ENCODE results near the gene FAS. TPM values are rescaled to one million over a fixed set of nuclear protein-coding genes. Genes with fewer than 3 reads are reported as not detected.

The FAS gene
- total and polyA plus RNA-seq, 9 of the 15 experiments (the other 6 are each of a cell fraction or from before 2014, with no cell fraction given), result 0.08 to 0.62 (median 0.37) TPM

DNA sequence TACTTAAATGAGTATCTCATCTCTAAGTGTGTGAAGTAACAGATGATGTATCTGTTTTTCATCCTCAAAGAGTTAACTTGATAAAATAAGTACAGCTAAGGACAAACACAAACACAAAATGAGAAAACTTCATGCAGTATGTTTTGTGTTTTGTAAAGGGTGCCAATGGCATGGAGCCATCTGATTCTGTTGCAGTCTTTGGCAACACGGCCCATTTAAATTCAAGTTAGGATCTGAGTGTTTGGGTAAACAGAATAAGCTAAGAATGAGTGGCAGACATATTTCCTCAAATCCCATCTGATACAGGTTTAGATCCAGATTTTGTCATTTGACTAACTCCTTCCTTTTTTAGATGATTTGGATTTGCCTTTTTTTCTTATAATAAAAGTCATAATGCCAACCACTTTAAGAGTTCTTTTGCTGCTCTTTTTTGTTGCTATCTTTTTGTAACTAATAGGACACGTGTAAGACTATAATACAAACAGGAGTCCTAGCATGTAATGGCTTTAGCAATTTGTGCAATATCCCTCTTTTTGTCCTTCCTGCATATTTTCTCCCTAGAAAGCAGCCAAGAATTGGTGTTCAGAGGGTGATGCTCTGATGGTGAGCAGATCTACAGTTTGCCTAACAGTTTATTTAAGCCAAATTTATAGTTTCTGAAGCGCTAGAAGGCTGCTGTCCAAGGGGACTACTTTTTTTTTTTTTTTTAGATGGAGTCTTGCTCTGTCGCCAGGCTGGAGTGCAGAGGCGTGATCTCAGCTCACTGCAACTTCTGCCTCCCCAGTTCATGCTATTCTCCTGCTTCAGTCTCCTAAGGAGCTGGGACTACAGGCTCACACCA is 19.2 kb upstream of the FAS start:
- ChIA-PET CTCF (ENCODE audit: low intra/inter-chr PET ratio) (no interaction called here), POLR2A (no interaction called here)
- no TSS peak for BruUV-seq (replicated peaks)

More for the DNA sequence above, 19.2 kb upstream of the FAS start:
- ATAC-seq (no peak), FAIRE-seq (no peak), DNase-seq (ENCODE audit: extremely low read depth in 1 of 4, low spot score in 3 of 4) (no peak)
- intact Hi-C loops (cut with micrococcal nuclease) (no loop called here), in situ Hi-C loops (cut with MboI) (no loop called here)
- TF ChIP-seq NBN (IDR thresholded peaks at IDR 0.05; ENCODE audit: low read depth) (no peak), KDM4B (IDR thresholded peaks at IDR 0.05; ENCODE audit: borderline replicate concordance in 2 of 2, low read depth in 1 of 2) (no peak), SAFB (IDR thresholded peaks at IDR 0.05; ENCODE audit: borderline replicate concordance, low read depth, low read length) (no peak), YY1 (IDR thresholded peaks at IDR 0.05; ENCODE audit: borderline replicate concordance in 1 of 3, control insufficient read depth in 1 of 3, extremely low read depth in 1 of 3, insufficient read depth in 3 of 3, insufficient read length in 1 of 3, insufficient replicate concordance in 2 of 3, low read depth in 1 of 3, low read length in 2 of 3) (no peak), HLTF (IDR thresholded peaks at IDR 0.05) (no peak), MEF2A (IDR thresholded peaks at IDR 0.05; ENCODE audit: control insufficient read depth, low read depth, low read length) (no peak), ZNF696 (CRISPR knock-in tag; conservative IDR thresholded peaks at IDR 0.05) (no peak), HCFC1 (IDR thresholded peaks at IDR 0.05; ENCODE audit: low read depth, low read length) (no peak), STAG1 (CRISPR knock-in tag; IDR thresholded peaks at IDR 0.05; ENCODE audit: borderline replicate concordance) (no peak), POLR2AphosphoS2 (IDR thresholded peaks at IDR 0.05; ENCODE audit: low read length) (no peak), NELFE (IDR thresholded peaks at IDR 0.05; ENCODE audit: insufficient read depth, insufficient read length) (no peak), ZSCAN32 (CRISPR knock-in tag; IDR thresholded peaks at IDR 0.05) (no peak)
- TF ChIP-seq, protein P1, sequence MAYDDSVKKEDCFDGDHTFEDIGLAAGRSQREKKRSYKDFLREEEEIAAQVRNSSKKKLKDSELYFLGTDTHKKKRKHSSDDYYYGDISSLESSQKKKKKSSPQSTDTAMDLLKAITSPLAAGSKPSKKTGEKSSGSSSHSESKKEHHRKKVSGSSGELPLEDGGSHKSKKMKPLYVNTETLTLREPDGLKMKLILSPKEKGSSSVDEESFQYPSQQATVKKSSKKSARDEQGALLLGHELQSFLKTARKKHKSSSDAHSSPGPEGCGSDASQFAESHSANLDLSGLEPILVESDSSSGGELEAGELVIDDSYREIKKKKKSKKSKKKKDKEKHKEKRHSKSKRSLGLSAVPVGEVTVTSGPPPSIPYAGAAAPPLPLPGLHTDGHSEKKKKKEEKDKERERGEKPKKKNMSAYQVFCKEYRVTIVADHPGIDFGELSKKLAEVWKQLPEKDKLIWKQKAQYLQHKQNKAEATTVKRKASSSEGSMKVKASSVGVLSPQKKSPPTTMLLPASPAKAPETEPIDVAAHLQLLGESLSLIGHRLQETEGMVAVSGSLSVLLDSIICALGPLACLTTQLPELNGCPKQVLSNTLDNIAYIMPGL (CRISPR knock-in tag; IDR thresholded peaks at IDR 0.05), result no peak
- TF ChIP-seq, protein P2, sequence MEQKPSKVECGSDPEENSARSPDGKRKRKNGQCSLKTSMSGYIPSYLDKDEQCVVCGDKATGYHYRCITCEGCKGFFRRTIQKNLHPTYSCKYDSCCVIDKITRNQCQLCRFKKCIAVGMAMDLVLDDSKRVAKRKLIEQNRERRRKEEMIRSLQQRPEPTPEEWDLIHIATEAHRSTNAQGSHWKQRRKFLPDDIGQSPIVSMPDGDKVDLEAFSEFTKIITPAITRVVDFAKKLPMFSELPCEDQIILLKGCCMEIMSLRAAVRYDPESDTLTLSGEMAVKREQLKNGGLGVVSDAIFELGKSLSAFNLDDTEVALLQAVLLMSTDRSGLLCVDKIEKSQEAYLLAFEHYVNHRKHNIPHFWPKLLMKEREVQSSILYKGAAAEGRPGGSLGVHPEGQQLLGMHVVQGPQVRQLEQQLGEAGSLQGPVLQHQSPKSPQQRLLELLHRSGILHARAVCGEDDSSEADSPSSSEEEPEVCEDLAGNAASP (IDR thresholded peaks at IDR 0.05), result no peak
- TF ChIP-seq, protein P3, sequence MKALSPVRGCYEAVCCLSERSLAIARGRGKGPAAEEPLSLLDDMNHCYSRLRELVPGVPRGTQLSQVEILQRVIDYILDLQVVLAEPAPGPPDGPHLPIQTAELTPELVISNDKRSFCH (CRISPR knock-in tag; IDR thresholded peaks at IDR 0.05), result no peak
- TF ChIP-seq, protein P3 (tag; IDR thresholded peaks at IDR 0.05), result no peak
- TF ChIP-seq, protein P4, sequence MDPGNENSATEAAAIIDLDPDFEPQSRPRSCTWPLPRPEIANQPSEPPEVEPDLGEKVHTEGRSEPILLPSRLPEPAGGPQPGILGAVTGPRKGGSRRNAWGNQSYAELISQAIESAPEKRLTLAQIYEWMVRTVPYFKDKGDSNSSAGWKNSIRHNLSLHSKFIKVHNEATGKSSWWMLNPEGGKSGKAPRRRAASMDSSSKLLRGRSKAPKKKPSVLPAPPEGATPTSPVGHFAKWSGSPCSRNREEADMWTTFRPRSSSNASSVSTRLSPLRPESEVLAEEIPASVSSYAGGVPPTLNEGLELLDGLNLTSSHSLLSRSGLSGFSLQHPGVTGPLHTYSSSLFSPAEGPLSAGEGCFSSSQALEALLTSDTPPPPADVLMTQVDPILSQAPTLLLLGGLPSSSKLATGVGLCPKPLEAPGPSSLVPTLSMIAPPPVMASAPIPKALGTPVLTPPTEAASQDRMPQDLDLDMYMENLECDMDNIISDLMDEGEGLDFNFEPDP (CRISPR knock-in tag; IDR thresholded peaks at IDR 0.05), result no peak
- Histone ChIP-seq H3K79me2 (ENCODE audit: control insufficient read depth, insufficient read depth, low read length) (no peaks in the 10 kb centered on the region), H3K4me3 (no peak overlapping the region), H4K20me1 (replicated peaks; ENCODE audit: control insufficient read depth, insufficient read depth, low read length) (no peaks in the 10 kb centered on the region), H3K4me1 (replicated peaks in 1 of 2; ENCODE audit: control insufficient read depth in 2 of 2, insufficient read depth in 2 of 2, low read length in 2 of 2) (no peaks in the 10 kb centered on the region; a peak in 1 of 5 replicates), H3K27ac (ENCODE audit: extremely low read depth, low read depth, low read length) (no peak overlapping the region), H3K36me3 (ENCODE audit: control insufficient read depth, insufficient read depth, low read length) (no peaks in the 10 kb centered on the region), H2AFZ (ENCODE audit: low read depth, low read length) (no peak overlapping the region), H3K4me2 (ENCODE audit: insufficient read depth, low read length) (no peak overlapping the region), H3K9ac (ENCODE audit: insufficient read depth in 1 of 2, low read depth in 2 of 2, low read length in 2 of 2) (no peak overlapping the region), H3K27me3 (ENCODE audit: control insufficient read depth in 2 of 2, insufficient read depth in 2 of 2, low read length in 2 of 2) (no peaks in the 10 kb centered on the region), H3K9me3 (replicated peaks; ENCODE audit: control insufficient read depth, insufficient read depth, low read depth, low read length) (no peaks in the 10 kb centered on the region), H3K9me1 (ENCODE audit: control insufficient read depth, insufficient read depth, low read length) (no peaks in the 10 kb centered on the region)
- 6% methylated on average over 3 of the region's 5 CpGs for WGBS (ENCODE audit: insufficient coverage, low coverage, missing lambda C conversion rate)

All from K562 (cell line).